Measurements from ENCODE around the gene SH3RF1.

GRCh38 chr4:169100670-169101101 lies 170.1 kb downstream of the SH3RF1 start:
- TF ChIP-seq CTCF (IDR thresholded peaks at IDR 0.05) = no peak
- no peak for TF ChIP-seq POLR2A (IDR thresholded peaks at IDR 0.05)
